SU-DHL-6 (cell line): ENCODE measurements around the gene GSK3B.

ENCODE experiments used
- CTCF ChIP-seq: fragments of 200-600 bp; sonication (generic); IDR thresholded peaks from one replicate; pipeline ENCODE4 v1.5.1; 2017; ENCODE audit warnings: antibody characterized with exemption, mild to moderate bottlenecking, low read length, moderate library complexity; ENCODE audit not compliant: insufficient read depth, poor library complexity, severe bottlenecking
- EZH2phosphoT487 ChIP-seq: fragments of 200-600 bp; sonication (generic), shearing (Covaris generic); conservative IDR thresholded peaks from 2 replicates; pipeline ENCODE4 v1.6.1; 2018; ENCODE audit warnings: mild to moderate bottlenecking, antibody characterized with exemption, low read length, moderate library complexity, mixed read lengths

- TF ChIP-seq CTCF (no peak), EZH2phosphoT487 (no peak)
These were observed 27.2 kb downstream of the GSK3B start for GRCh38 chr3:120067083-120067482.
